ENCODE data around the gene PIK3R2. TPM values are rescaled to one million over a fixed set of nuclear protein-coding genes. Genes with fewer than 3 reads are reported as not detected.

PIK3R2 gene
- total and polyA plus RNA-seq, 2 of the 13 experiments (the other 11 are each of a cell fraction or from before 2014, with no cell fraction given): 18.6 to 25.3 TPM

- peak; percentile 87 for TF ChIP-seq ZNF563 (CRISPR knock-in tag; IDR thresholded peaks at IDR 0.05)
- peak; percentile 49; the same call in 1 of the 2 replicates for TF ChIP-seq ZBTB25 (CRISPR knock-in tag; IDR thresholded peaks at IDR 0.05)
- peak; percentile 18; the same call in 1 of the 2 replicates for TF ChIP-seq HOXA3 (CRISPR knock-in tag; IDR thresholded peaks at IDR 0.05)
- TF ChIP-seq SKI (IDR thresholded peaks at IDR 0.05; ENCODE audit: partially characterized antibody): peak; percentile 23
- peak; percentile 48; the same call in 1 of the 2 replicates for TF ChIP-seq RAD21 (CRISPR knock-in tag; IDR thresholded peaks at IDR 0.05)
- no peak for TF ChIP-seq GRHL1 (CRISPR knock-in tag; conservative IDR thresholded peaks at IDR 0.05)
- TF ChIP-seq HMGA1 (CRISPR knock-in tag; conservative IDR thresholded peaks at IDR 0.05): no peak
- no peak for TF ChIP-seq ZNF7 (CRISPR knock-in tag; IDR thresholded peaks at IDR 0.05)
- TF ChIP-seq PHF20 (CRISPR knock-in tag; IDR thresholded peaks at IDR 0.05): peak; percentile 57
- peak; percentile 59 for TF ChIP-seq DR1 (CRISPR knock-in tag; IDR thresholded peaks at IDR 0.05)
- TF ChIP-seq CBX2 (IDR thresholded peaks at IDR 0.05; ENCODE audit: low read depth, low read length): no peak
- TF ChIP-seq CBX2 (CRISPR knock-in tag; IDR thresholded peaks at IDR 0.05; ENCODE audit: low read depth): no peak
- peak; percentile 16; the same call in 1 of the 2 replicates for TF ChIP-seq MIER3 (CRISPR knock-in tag; IDR thresholded peaks at IDR 0.05; ENCODE audit: borderline replicate concordance)
- TF ChIP-seq PITX1 (CRISPR knock-in tag; IDR thresholded peaks at IDR 0.05): no peak
- TF ChIP-seq, protein P1, sequence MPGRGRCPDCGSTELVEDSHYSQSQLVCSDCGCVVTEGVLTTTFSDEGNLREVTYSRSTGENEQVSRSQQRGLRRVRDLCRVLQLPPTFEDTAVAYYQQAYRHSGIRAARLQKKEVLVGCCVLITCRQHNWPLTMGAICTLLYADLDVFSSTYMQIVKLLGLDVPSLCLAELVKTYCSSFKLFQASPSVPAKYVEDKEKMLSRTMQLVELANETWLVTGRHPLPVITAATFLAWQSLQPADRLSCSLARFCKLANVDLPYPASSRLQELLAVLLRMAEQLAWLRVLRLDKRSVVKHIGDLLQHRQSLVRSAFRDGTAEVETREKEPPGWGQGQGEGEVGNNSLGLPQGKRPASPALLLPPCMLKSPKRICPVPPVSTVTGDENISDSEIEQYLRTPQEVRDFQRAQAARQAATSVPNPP (CRISPR knock-in tag; IDR thresholded peaks at IDR 0.05): no peak
- no peak for TF ChIP-seq HNF4A (CRISPR knock-in tag; IDR thresholded peaks at IDR 0.05)
- no peak for TF ChIP-seq SNAPC2 (CRISPR knock-in tag; IDR thresholded peaks at IDR 0.05)
- TF ChIP-seq HNRNPLL (IDR thresholded peaks at IDR 0.05; ENCODE audit: low read depth, low read length, poor library complexity, severe bottlenecking): peak; percentile 68
- no peak for TF ChIP-seq ZNF616 (CRISPR knock-in tag; IDR thresholded peaks at IDR 0.05; ENCODE audit: low read depth)
- no peak for TF ChIP-seq IRF1 (CRISPR knock-in tag; IDR thresholded peaks at IDR 0.05; ENCODE audit: low read depth)
- no peak for TF ChIP-seq ZNF577 (CRISPR knock-in tag; IDR thresholded peaks at IDR 0.05; ENCODE audit: borderline replicate concordance, low read depth)
- no peak for TF ChIP-seq FOSL2 (CRISPR knock-in tag; IDR thresholded peaks at IDR 0.05)
- TF ChIP-seq ZBTB42 (CRISPR knock-in tag; IDR thresholded peaks at IDR 0.05): no peak
- peak; percentile 32; the same call in 1 of the 2 replicates for TF ChIP-seq ETV5 (CRISPR knock-in tag; IDR thresholded peaks at IDR 0.05; ENCODE audit: borderline replicate concordance)
- TF ChIP-seq SP5 (CRISPR knock-in tag; IDR thresholded peaks at IDR 0.05; ENCODE audit: borderline replicate concordance, low read depth): peak; percentile 51
- peak; percentile 20; the same call in 1 of the 2 replicates for TF ChIP-seq ZMAT3 (CRISPR knock-in tag; conservative IDR thresholded peaks at IDR 0.05)
- TF ChIP-seq CBX1 (IDR thresholded peaks at IDR 0.05; ENCODE audit: low read depth): no peak
- TF ChIP-seq ZZZ3 (CRISPR knock-in tag; IDR thresholded peaks at IDR 0.05; ENCODE audit: borderline replicate concordance): peak; percentile 40; the same call in 1 of the 2 replicates
Observed at GRCh38 chr19:18152817-18153555, at the start of gene PIK3R2 (continued).
